T follicular helper cell (primary cell): Measurements from ENCODE around the gene ACACB.

Experiments
- DNase-seq: peaks from one replicate; pipeline ENCODE4 v3.0.0-alpha.2; 2020; ENCODE audit warnings: low read depth

The ACACB gene

DNA sequence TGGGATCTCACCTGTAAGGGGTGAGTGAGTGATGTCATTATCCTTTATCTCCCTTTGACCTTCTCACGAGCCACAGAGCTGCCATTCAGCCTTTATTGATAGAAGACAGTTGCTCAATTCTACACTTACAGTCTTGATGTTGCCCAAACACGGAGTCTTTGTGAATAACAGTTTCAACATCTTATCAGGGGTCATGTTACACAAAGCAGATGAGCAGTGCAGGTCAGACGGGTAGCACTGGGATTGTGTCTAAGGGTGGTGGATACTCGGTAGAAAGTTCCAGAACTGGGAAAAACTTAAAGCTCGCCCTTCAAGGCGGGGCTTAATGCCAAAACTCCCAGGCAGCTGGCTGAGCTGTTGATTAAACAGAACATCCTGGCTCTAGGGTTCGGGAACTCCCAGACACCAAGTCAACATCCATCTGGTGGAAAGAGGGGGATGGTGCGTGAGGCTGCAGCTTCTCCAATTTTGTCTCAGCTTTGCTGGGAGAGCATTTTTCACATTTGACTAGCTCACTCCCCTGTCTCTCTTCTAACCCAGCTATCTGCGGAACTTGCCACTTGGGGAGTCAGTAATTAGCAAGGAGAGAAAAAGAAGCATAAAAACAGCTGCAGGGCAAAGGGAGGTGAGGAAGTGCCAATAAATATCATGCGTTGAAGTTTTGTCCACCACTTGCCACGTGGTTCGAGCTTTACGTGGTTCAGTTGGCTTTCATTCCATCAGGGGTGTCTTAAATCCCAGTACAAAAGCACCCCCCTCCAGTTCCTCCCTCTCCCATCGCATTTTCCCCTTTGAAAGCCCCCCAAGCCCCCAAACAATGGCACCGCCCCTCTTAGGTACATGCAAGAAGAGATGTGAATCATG, 161.7 kb downstream of the ACACB start:
- no peak for DNase-seq

DNA sequence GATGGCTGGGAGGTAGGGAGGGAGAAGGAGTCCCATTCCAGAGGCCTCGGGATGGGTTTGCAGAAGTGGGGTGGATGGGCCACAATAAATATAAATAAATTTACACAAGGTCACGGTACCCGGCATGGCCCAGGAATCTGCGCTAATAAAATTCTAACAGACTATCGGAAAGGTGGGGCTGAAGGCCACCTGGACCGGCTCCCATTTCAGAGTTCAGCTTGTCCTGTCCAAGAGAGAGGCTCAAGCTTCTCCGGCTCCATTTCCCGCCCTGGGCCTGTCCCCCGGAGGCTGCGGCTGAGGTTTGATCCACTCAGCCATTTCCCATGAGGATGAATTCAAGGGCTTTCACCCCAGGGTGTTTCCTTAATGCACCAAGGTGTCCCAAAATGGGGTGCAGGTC, 162.5 kb downstream of the ACACB start:
- DNase-seq: no peak

DNA sequence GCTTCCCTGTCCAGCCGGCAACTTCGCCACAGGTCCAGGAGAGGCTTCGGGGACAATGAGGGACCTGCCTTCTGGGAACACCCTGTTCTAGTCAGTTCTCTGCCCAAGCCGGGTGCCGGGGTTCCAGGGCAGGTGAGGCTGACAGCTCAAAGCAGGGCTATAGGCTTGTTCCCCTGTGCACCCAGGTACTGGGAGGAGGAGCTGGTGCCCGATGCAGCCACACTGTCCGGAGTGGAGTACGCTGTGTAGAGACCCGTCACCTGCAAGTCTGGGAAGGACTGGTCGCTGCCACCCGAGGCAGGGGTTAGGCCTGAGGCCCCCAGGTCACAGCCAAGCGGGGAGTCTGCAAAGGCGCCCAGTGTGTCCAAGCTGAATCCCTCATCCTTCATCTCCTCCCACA, 163.1 kb downstream of the ACACB start:
- DNase-seq: no peak

DNA sequence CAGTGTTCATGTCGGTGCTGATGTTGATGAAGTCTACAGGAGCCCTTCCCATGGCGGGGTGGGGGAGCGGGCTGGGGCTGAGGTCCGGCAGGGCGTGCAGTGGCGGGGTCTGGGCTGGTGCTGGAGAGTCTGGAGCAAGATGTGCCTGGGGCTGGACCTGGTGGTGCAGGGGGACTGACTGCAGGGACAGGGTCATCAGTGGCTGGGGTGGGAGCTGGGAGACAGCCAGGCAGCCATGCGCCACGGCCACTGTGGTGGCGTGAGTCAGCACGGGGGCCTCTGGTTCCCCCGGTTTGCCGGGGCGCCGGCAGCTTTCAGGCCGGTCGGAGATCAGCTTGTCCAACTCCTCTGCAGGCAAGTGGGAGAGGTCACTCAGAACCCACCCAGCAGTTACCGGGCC, 165.1 kb downstream of the ACACB start:
- DNase-seq: no peak

DNA sequence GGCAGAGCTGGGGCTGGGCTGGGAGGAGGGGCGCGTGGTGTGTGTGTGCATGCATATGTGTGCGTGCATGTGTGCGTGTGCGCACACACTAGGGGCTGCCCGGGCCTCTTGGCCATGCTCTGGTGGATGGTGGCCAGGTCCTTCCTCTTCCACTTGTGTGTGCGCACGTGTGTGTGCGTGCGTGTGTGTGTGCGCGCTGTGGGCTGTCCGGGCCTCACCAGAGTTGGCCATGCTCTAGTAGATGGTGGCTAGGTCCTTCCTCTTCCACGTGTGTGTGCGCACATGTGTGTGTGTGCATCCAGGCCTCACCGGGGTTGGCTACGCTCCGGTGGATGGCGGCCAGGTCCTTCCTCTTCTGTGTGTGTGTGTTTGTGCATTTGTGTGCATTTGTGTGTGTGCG, 168.0 kb downstream of the ACACB start:
- DNase-seq: no peak

DNA sequence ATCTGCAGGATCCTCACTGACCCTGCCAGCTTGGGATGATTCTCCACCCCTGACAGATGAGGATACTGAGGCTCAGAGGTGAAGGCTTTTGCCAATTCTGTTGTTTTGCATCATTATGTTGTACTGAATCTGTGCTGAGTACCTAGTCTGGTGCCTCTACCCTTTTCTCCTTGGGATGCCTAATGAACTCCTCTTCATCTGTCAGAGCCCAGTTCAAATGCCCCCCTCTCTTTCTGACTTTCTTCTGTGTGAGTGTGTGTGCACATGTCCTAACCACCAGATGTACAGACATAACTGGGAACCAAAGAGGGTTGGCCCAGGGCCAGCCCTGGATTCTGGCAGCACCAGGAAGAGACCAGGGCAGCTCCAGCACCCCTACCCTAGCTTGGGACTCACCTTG, 169.9 kb downstream of the ACACB start:
- DNase-seq: no peak

DNA sequence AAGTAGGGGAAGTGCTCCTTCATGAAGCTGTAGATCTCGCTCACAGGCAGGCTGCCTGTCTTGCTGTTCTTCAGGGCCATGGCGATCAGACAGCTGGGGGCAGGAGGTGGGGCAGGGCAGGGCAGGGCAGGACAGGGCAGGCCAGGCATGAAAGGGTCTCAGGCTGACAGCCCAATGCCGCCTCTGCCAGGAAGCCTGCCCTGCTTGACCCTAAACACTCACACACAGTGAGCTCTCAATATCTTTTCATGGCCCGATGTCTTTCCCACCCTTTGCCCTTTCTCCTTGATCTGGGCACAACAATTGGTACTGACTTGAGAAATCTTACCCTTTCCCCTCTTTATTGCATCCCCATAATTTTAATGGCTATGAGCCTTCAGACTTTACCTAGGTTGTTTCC, 170.3 kb downstream of the ACACB start:
- no peak for DNase-seq

DNA sequence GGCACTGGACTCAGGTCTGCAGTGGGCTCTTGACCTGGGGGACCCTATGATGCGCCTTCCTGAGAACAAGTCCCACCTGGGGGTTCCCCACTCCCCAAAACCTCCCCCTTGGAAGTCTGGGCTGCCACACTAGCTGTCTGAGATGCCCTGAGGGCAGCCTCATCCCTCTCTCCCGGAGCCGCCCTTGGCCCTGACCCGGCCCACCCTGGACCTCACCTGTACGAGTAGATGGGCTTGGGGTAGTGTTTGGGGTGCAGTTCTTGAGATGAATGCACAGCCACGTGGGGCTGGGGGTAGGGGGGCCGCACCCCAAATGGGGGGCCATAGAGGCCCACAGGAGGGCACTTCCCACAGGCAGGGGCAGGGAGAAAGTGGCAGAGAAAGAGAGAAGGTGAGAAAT, 170.8 kb downstream of the ACACB start:
- no peak for DNase-seq

DNA sequence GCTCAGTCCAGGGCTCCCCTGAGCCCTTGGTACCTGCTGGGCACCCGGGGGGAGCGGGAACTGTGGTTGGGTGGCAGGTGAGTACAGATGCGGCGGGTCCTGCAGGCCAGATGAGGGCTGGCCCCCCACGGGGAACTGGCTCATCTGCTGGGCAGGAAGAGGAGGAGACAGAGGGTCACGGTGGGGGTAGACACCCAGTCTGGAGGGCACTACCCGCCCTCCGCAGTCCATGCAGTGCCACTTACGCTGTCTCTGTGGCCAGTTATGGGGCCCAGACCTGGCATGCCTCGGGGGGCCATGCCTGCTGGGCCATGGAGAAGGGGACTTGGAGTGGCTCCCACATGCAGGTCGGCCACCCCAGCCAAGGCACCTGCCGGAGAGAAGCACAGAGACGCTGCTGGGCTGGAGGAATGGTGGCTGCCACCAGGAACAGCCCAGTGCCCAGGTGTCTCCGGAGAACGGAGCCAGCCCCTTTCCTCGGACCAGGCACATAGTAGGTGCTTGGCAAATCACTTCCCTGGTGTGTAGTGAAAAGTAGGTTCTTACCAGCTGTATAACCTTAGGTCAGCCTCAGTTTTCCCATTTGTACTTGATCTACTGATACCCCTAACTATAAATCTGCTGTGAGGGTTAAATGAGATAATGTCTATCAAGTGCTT, 171.6 kb downstream of the ACACB start:
- no peak for DNase-seq

DNA sequence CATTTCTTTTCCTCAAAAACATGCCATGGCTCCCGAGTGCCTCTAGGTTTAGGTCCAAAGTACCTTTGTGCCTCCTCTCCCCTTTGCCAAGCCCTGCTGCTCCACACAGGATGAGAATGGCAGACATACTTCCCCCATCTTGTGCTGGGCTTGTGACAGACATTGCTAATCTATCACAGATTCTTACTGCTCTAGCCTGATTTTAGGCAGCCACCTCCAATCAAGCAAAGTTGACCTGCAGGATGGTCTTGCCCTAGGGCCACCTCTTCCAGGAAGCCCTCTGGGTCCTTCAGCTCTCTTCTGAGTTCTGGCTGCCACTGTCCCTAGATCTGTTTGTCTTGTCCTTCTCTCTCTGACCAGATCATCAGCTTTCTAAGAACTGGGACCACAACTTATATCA, 172.2 kb downstream of the ACACB start:
- DNase-seq: no peak

DNA sequence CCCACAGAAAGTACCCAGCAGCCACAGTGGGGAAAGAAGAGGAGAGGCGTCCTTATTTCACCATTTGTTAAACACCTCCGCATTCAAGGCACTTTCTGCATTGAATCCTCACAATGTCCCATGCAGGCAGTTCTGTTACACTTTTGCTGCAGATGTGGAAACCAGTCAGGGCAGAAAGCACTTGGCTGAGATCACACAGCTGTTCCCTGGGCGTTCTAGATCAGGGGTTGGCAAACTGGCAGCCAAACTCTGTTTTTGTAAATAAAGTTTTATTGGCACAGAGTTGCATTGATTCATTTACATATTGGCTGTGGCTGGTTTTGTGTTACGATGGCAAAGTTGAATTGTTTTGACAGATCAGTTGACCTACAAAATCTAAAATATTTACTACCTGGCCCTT, 172.6 kb downstream of the ACACB start:
- DNase-seq: no peak

DNA sequence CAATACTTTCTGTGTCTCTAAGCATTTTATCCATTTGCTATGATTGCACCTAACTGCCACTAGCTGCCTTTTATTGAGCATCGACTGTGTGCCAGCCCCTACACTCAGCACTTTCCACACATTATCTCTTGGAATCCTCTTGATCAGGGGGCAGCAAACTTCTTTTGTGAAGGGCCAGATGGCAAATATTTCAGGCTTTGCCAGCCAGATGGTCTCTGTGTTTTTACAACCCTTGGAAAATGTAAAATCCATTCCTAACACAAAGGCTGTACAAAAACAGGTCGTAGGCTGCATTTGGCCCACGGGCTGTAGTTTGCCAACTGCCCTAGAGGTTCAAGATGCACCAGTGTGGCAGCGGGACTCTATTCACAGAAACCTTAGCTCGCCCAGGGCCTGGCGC, 173.2 kb downstream of the ACACB start:
- no peak for DNase-seq

DNA sequence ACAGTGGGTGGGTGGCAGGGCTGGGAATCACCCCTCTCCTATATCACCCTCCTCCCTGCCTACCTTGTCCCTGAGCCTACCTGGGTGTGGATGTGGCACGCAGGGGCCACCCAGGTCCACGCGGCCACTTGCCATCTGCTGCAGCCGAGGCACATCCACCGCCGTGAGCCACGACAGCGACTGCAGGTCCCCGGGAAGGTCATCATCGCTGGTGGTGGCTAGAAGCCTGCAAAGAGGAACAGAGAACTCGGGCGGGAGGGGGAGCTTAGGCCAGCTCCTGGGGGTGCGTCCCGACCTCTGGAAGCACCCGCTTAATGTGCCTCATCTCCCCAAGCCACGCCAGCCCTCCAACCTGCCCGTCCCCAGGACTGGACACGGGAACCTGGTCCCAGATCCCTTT, 173.7 kb downstream of the ACACB start:
- DNase-seq: no peak

DNA sequence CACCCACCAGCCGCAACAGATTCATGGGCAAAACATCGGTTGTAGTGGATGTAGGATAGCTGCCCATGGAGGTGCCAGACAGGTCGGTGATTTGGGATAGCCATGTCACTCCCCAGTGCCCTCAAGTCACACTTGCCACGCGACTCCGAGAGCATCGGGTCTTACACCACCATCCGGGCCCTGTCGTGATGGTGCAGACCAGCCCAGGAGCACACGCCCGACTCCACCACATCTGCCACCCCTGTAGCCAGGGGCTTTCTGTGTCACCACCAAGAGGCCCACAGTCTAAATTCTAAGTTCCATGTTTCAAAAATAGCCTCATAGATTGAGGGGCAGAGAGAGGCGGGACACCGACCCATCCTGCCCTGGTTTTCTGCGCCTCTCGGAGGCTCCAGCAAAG, 174.7 kb downstream of the ACACB start:
- no peak for DNase-seq

DNA sequence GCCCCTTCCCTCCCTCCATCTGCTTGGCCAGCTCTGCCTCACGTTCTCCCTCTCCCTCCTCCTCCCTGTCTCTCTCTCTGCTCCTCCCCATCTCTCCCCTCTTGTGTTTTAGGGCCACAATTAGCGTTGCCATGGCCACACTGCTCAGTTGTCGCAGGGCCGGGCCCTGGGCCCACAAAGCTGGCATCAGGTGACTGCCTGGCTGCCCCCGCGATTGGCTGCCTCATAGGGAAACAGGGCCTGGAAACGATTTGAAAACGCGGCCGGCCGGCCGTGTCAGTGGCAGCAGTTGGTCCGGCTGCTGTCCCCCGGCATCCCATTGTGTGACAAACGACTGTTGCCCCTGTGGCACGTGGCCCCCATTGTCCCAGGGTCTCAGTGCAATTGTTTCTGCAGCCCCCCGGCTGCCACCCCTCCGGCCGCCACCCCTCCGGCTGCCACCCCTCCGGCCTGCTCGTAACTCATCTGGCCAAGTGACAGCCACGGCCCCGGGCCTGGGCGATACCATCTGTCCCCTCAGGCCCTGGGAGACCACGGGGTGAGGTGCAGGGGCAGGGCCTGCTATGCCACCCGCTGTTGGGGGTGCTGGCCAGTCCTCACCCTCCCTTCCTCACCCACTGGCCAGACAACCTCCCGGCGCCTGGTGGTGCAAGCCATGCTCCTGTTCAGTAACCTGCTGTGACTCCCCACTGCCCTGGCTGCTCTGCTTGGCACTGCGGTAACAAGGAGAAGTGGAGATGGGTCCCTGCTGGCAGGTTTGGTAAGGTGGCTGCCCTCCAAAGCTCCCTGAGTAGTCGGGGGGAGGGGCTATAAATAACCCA, 175.3 kb downstream of the ACACB start:
- DNase-seq: no peak

DNA sequence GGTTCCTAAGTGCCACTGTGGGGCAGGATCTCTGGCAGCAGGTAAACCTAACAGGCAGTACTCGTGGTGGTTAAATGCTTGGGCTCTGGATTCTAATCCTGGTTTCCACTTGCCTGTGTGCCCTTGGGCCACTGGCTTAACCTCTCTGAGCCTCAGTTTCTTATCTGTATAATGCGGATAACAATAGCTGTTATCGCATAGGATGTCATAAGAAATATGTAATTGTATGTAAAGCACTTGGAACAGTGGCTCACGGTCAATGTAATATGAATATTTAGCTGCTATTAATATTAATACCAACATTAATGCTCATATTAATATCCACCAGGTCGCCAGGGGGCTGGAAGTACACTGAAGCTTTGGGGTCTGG, 175.9 kb downstream of the ACACB start:
- no peak for DNase-seq

DNA sequence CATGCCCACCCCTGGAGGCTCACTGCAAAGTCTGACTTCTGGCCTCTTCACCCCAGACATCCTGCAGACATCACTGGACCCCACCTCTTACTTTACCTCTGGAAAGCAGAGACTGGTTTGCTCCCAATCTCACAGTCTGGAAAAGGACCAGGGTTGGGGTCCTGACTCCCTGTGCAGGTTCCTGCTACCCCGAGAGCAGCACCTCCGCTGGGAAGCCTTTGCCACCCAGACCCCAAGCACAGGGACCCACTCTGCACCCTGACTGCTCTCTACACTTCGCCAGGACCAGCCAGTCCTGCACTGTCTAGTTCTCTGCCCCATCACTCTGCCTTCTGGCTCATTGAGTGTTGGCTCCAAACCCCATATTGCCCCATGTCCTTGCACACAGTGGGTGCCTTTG, 176.7 kb downstream of the ACACB start:
- no peak for DNase-seq

DNA sequence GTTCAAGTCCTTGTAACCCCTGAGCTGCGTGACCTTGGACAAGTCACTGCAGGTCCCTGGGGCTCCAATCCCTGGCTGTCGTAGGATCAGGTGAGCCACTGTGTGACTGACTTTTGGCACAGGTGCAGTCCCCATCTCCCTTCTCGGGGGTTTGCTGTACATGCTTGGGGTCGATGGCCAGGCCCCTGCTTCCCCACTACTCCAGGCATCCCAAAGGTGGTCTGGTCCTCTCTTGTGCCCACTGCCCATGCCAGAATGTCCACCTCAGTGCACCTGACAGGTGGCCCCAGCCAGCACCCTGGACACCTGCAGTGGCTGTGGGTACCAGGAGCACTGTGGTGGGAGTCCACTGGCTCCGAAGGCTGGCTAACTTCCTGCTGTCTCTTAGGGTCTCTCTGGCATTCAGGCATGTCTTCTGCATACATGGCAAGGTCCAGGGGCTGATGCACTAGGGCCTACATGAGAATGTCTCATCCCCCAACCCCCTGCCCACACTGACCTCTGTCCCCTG, 178.0 kb downstream of the ACACB start:
- no peak for DNase-seq

DNA sequence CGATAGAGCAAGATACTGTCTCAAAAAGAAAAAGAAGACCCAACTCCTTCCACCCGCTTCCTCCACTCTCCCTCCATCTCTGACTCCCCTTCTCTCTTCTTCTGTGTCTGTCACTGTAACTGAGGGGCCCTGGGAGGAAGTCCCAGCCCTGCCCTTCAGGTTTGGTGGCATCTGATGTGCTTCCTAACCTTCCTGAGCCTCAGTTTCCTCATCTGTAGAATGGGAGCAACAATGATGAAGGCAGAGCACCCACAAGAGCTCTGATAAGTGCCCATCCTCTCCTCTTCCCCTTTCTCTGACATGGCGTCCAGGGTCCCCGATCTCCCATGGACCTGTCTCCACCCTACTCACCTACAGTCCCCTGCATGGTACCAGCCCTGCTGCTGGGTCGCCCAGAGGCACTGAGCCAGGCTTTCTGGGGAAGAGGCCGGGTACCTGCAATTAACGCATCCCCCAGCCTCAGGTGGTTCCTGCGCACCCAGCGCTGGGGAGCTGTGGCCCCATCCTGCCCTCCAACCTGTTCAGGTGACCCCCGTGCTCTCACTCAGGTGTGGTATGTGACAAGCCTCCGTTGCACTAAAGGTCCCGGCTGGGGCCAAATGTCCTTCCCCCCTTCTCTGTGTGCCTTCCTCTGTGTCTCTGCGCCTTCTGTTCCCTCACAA, 179.5 kb downstream of the ACACB start:
- no peak for DNase-seq

DNA sequence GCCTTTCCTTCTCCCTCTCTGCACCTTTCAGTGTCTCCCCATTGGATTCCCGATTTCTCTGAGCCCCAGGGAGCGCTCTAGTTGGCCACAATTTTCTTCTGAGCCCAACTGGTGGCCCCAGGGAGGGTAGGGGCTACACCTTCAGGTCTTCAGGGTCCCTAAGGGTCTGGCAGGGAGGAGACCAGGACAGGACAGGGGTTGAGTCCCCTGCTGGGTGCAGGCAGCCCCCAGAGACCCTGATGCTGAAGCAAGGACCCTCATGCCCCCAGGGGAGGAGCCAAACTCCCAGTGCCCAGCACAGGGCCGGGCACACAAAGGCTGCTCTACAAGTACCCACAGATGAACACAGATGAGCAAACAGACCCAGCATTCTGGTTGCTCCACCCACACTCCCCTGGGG, 180.0 kb downstream of the ACACB start:
- DNase-seq: no peak

DNA sequence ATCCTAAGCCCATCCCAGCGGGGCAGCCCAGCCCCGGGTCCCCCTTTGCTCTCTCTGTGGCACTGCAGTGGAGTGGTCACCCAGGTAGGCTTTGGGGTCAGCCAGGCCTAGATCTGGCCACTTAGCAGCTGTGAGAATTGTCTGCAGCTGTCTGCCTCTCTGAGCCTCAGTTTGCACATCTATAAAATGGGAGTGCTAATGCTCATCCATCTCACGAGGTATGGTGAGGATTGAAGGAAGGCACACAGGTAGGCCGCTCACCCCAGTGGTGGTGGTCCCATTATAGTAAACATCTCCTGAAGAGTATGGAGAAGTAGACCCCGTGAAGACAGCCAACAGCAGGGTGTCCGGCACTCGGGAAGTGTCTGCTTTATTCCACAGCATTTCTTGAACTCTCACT, 183.5 kb downstream of the ACACB start:
- no peak for DNase-seq

DNA sequence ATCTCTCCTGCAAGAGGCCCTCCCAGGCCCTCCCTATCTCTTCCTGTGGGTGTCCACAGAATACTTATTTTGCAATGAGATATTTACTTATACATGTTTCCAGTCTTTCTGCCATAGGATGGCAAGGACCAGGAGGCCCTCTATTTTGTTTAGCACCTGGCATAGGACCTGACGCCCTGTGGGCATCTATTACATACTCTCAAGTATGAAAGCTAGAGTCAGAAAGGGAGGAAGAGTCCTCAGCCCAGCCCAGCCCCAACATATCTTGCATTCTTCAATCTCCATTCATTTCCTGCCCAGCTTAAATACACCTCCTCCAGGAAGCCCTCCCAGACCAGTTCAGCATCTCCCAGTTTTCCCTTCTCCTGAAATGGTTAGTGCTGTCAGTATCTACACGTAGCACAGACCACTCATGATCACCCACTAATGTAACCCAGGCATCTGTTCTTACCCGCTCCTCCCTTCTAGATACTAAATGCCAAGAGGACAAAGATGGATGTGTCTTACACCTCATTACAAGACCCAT, 185.3 kb downstream of the ACACB start:
- DNase-seq: no peak
